Osteocyte (in vitro differentiated cells): Measurements from ENCODE around the gene ANO7. TPM values are rescaled to one million over a fixed set of nuclear protein-coding genes. Genes with fewer than 3 reads are reported as not detected.
A peak's percentile ranks its signal among the peaks of the same experiment; 100 is the strongest.

Experiments
- DNase-seq: peaks from one replicate; pipeline ENCODE4 v3.0.0; 2021; ENCODE audit warnings: mixed read lengths; ENCODE audit not compliant: unreplicated experiment; ENCODE audit errors: extremely low spot score
- H3K27ac Mint-ChIP-seq: one replicate; pipeline ENCODE4 v1.8.0; 2021; ENCODE audit warnings: mild to moderate bottlenecking, mixed read lengths; ENCODE audit not compliant: unreplicated experiment
- H3K27me3 Mint-ChIP-seq: one replicate; pipeline ENCODE4 v1.8.0; 2021; ENCODE audit warnings: mixed read lengths; ENCODE audit not compliant: unreplicated experiment
- H3K36me3 Mint-ChIP-seq: one replicate; pipeline ENCODE4 v1.8.0; 2021; ENCODE audit warnings: mixed read lengths; ENCODE audit not compliant: unreplicated experiment
- H3K4me1 Mint-ChIP-seq: one replicate; pipeline ENCODE4 v1.8.0; 2021; ENCODE audit warnings: mixed read lengths; ENCODE audit not compliant: unreplicated experiment
- H3K4me3 Mint-ChIP-seq: one replicate; pipeline ENCODE4 v1.8.0; 2021; ENCODE audit warnings: mild to moderate bottlenecking, moderate library complexity, mixed read lengths; ENCODE audit not compliant: unreplicated experiment
- H3K9me3 Mint-ChIP-seq: one replicate; pipeline ENCODE4 v1.8.0; 2021; ENCODE audit warnings: mixed read lengths; ENCODE audit not compliant: unreplicated experiment
- total RNA-seq: library from RNA; stranded (reverse); gene quantifications from 2 replicates; pipeline ENCODE4 v1.2.1, GENCODE V29; 2021
- TF ChIP-seq, protein P1 (sequence below): fragments of 200-600 bp; sonication (generic); IDR thresholded peaks from 2 replicates; pipeline ENCODE4 v1.5.0; 2021; ENCODE audit warnings: antibody characterized with exemption, mild to moderate bottlenecking, moderate library complexity

ANO7 gene
- total RNA-seq, 1 donor from 2014 or later = 1.3 TPM

DNA sequence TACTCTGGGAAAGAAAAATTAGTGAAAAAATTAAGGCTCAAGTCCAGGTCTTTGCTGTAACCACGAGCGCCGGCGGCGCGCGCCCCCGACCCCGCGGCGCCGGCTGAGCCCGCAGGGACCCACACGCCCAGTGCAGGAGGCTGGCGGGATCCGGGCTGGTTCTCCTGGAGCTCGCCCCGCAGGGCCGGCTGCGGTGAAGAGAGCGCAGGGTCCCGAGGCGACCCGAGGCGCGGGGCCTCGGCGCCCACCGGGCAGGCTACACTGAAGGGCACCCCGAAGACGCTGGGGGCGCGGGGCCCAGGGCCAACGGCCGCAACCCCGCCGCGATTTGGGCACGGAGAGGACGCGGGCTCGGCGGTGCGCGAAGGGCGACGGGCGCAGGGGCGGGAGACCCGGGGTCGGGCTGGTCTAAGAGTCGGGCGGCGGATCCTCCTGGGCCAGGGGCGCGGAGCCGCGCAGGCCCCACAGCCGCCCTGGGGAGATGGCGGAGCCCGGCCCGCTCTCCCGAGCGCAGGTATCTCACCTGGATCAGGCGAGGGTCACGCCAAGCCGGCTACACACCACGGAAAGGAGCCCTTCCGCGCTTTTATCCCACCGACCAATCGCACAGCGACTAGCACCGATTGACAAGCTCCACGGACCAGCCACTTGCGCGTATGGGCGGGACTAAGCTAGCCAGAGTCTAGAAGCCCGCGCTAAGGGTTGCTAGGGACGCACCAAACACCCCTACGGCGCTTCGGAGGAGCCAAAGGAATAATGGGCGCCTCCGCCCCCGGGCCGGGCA is 39.4 kb upstream of the ANO7 start, which contains the start of gene PASK:
Gene PASK (minus strand): TSS at position 582 of the 784 bp plus-strand sequence. CDS start 6,440 bp downstream, outside the sequence.
- no peaks in the 10 kb centered on the region for H3K9me3 Mint-ChIP-seq
- TF ChIP-seq, protein P1, sequence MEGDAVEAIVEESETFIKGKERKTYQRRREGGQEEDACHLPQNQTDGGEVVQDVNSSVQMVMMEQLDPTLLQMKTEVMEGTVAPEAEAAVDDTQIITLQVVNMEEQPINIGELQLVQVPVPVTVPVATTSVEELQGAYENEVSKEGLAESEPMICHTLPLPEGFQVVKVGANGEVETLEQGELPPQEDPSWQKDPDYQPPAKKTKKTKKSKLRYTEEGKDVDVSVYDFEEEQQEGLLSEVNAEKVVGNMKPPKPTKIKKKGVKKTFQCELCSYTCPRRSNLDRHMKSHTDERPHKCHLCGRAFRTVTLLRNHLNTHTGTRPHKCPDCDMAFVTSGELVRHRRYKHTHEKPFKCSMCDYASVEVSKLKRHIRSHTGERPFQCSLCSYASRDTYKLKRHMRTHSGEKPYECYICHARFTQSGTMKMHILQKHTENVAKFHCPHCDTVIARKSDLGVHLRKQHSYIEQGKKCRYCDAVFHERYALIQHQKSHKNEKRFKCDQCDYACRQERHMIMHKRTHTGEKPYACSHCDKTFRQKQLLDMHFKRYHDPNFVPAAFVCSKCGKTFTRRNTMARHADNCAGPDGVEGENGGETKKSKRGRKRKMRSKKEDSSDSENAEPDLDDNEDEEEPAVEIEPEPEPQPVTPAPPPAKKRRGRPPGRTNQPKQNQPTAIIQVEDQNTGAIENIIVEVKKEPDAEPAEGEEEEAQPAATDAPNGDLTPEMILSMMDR = no peak
- DNase-seq = peak; percentile 96
- H3K27me3 Mint-ChIP-seq = no peaks in the 10 kb centered on the region
- peaks cover 3% of the 10 kb centered on the region for H3K36me3 Mint-ChIP-seq
- peak within 1 kb of the TSS; percentile 90 for H3K4me3 Mint-ChIP-seq
- H3K4me1 Mint-ChIP-seq = peaks cover 24% of the 10 kb centered on the region
- H3K27ac Mint-ChIP-seq = peak within 1 kb of the TSS; percentile 76

DNA sequence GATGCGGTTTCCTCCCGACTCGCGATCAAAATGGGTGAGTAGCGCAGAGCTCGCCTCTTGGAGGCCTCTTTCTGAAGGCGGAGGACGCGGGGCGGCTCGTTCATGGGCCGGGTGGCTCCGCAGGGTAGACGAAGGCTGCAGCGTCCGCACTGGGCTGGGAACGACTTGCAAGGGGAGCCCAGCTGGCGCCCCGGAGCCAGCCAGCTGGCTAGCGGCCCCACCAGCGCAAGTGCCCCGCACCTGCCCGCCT is 38.9 kb upstream of the ANO7 start:
- peak overlapping the region; percentile 76 for H3K27ac Mint-ChIP-seq
- H3K4me3 Mint-ChIP-seq = peak overlapping the region; percentile 90
- TF ChIP-seq, protein P1 = no peak
- H3K27me3 Mint-ChIP-seq = no peaks in the 10 kb centered on the region
- no peaks in the 10 kb centered on the region for H3K9me3 Mint-ChIP-seq
- H3K36me3 Mint-ChIP-seq = peaks cover 3% of the 10 kb centered on the region
- H3K4me1 Mint-ChIP-seq = peaks cover 24% of the 10 kb centered on the region
- no peak for DNase-seq

GRCh38 chr2:241149925-241150659 is 38.4 kb upstream of the ANO7 start, which contains the start of gene PPP1R7:
TSS of gene PPP1R7 (plus strand) at chr2:241150467. CDS start at chr2:241150496, 29 bp downstream.
- no peaks in the 10 kb centered on the region for H3K9me3 Mint-ChIP-seq
- peak within 1 kb of the TSS; percentile 76 for H3K27ac Mint-ChIP-seq
- H3K4me1 Mint-ChIP-seq = peaks cover 24% of the 10 kb centered on the region
- H3K4me3 Mint-ChIP-seq = peak within 1 kb of the TSS; percentile 90
- peaks cover 3% of the 10 kb centered on the region for H3K36me3 Mint-ChIP-seq
- DNase-seq = peak; percentile 97
- H3K27me3 Mint-ChIP-seq = no peaks in the 10 kb centered on the region
- TF ChIP-seq, protein P1 = peak; percentile 17

DNA sequence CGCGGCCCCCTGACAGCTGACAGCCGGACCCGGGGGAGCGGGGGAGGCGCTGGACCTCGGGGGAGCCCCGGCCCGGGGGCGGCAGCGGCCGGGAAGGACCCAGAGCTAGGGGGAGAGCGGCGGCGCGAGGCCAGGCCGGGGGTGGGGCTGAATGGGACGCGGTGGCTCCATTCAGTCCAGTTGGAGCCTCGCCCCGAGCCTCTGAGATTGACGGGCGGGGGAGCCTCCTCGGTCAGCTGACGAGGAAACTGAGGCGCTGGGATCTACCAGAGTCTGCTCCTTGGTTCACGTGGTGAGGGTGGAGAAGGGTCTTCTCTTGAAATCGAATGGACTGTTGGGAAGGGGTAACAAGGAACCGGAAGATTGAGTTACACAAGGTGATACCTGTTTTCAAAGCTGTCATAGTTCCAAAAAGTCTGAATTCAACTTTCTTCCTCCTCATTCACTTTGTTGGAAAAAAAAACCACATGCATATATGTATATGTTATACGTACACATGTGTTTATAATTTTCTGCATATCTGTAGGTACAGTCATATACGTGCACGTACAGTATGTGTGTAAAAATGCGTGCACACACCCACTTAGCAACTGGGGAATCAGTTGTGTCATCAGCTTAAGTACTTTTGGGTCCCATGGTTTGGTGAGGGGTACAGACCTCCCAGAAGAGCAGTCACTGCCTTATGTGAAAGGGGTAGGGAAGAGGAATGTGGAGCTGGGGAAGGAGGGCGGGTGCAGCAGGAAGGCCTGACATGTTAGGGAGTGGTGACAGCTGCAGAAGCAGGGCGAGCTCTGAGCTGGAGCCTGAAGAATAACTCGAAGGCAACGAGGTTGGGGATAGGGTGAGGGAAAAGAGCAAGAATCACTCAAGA is 37.6 kb upstream of the ANO7 start:
- DNase-seq = no peak
- peaks cover 24% of the 10 kb centered on the region for H3K4me1 Mint-ChIP-seq
- H3K9me3 Mint-ChIP-seq = no peaks in the 10 kb centered on the region
- H3K36me3 Mint-ChIP-seq = peaks cover 3% of the 10 kb centered on the region
- H3K27ac Mint-ChIP-seq = peak overlapping the region; percentile 73
- H3K27me3 Mint-ChIP-seq = no peaks in the 10 kb centered on the region
- TF ChIP-seq, protein P1 = no peak
- H3K4me3 Mint-ChIP-seq = peak overlapping the region; percentile 90
